GM20000 (cell line): ENCODE data around the gene GRK2.

Source experiments
- DNase-seq: peaks from one replicate; pipeline ENCODE4 v3.0.0; 2012; ENCODE audit warnings: low spot score
- TF ChIP-seq, protein P1 (sequence below): IDR thresholded peaks from 2 replicates; pipeline ENCODE4 v1.5.1; 2012; ENCODE audit warnings: mild to moderate bottlenecking, control low read depth; ENCODE audit errors: extremely low read depth, missing control alignments

Gene GRK2

GRCh38 chr11:67301313-67301921 lies 35.1 kb downstream of the GRK2 start:
- no peak for DNase-seq
- TF ChIP-seq, protein P1, sequence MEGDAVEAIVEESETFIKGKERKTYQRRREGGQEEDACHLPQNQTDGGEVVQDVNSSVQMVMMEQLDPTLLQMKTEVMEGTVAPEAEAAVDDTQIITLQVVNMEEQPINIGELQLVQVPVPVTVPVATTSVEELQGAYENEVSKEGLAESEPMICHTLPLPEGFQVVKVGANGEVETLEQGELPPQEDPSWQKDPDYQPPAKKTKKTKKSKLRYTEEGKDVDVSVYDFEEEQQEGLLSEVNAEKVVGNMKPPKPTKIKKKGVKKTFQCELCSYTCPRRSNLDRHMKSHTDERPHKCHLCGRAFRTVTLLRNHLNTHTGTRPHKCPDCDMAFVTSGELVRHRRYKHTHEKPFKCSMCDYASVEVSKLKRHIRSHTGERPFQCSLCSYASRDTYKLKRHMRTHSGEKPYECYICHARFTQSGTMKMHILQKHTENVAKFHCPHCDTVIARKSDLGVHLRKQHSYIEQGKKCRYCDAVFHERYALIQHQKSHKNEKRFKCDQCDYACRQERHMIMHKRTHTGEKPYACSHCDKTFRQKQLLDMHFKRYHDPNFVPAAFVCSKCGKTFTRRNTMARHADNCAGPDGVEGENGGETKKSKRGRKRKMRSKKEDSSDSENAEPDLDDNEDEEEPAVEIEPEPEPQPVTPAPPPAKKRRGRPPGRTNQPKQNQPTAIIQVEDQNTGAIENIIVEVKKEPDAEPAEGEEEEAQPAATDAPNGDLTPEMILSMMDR, result no peak

GRCh38 chr11:67301951-67302516 lies 35.8 kb downstream of the GRK2 start:
- TF ChIP-seq, protein P1, result no peak
- DNase-seq, result no peak

DNA sequence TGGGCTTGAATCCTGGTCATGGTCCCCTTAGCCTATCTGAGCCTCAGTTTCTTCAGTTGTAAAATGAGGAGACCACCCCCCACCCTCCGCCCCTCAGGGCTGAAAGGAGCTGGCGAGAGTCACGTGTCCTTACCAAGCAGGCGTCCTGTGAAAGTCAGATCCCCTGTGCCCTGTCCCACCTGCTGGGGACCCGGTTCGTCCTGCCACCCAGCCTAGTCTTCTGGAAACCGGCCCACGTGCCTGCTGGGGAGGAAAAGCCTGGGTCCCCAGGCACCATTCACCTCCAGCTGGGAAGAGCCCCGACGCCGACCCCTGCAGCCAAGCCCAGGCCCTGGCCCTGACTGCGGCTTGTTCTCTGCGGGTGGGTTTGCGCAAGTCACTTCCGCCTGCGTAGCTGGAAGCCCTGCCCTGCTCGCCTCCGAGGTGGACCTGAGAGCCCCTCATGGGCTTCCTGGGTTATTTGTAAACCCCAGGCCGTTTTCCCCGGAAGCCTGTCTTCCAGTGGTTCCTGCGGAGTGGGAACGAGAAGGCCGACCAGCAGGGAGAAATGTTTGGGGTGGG lies 36.4 kb downstream of the GRK2 start:
- TF ChIP-seq, protein P1, result no peak
- no peak for DNase-seq

GRCh38 chr11:67303132-67303834 lies 37.0 kb downstream of the GRK2 start, which contains the start of gene SSH3:
Gene SSH3 (plus strand): TSS chr11:67303530. CDS start chr11:67303626, 96 bp downstream.
- DNase-seq, result no peak
- TF ChIP-seq, protein P1, result no peak

DNA sequence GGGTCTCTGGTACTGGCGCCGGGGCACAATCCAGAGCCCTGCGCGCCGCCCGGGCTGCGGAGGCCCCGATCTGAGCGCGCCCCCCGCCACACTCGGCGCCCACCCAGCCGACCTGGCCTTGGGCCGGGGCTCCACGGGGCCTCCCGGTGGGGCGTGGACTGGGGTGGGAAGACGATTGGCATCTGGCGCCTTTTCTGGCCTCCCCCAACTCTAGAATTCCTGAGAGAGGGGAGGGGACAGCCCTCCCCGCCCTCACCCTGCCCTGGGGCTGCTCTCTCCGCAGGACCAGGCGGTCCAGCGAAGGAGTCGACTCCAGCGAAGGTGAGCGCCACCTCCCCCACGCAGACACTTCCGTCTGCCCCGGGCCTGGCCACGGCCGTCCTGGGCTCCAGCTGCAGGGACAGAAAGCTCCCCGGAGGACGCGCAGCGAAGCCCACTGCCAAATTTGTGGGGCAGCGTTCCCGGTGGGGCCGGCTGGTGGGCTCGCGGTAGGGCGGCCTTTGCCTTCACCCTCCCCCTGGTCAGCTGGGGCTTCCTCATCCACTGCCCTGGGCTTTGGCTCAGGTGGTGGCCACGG lies 37.6 kb downstream of the GRK2 start:
- TF ChIP-seq, protein P1, result no peak
- DNase-seq, result no peak

GRCh38 chr11:67304511-67305113 lies 38.3 kb downstream of the GRK2 start:
- no peak for DNase-seq

More at GRCh38 chr11:67304511-67305113, 38.3 kb downstream of the GRK2 start:
- TF ChIP-seq, protein P1, result no peak
